Stimulated activated CD8-positive, alpha-beta memory T cell treated with anti-CD3 and anti-CD28 coated beads, Interleukin-4, amount 100 ng/mL, for 1 hour (primary cell): ENCODE data around the gene UBE3C.
"Not testable (repeated sequence)": the region's sequence is repeated elsewhere in the genome, so short reads cannot be mapped to it uniquely, and the experiment has no call there.

ENCODE experiments used
- DNase-seq, 2 donors: peaks; one replicate each; pipeline ENCODE4 v3.0.0-alpha.2; 2020; ENCODE audit warnings: low read depth in 2 of 2, low spot score in 1 of 2

UBE3C gene

DNA sequence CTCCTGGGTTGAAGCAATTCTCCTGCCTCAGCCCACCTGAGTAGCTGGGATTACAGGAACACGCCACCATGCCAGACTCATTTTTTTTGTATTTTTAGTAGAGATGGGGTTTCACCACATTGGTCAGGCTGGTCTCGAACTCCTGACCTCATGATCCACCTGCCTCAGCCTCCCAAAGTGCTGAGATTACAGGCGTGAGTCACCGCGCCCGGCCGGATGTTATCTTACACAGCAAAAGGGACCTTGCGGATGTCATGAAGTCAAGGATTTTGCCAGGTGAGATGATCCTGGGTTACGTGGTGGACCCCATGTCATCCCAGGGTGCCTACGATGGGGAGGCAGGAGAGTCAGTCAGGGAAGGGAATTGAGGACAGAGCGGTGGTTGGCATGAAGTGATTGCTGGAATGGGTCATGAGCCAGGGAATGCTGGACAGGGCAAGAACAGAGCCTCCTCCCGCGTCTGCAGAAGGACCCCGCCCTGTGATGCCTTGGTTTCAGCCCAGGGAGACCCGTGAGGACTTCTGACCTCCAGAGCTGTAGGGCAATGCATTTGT is 8.7 kb upstream of the UBE3C start:
- no peak for DNase-seq

- not testable (repeated sequence) for DNase-seq
These were observed 7.9 kb upstream of the UBE3C start for GRCh38 chr7:157130849-157131248.

DNA sequence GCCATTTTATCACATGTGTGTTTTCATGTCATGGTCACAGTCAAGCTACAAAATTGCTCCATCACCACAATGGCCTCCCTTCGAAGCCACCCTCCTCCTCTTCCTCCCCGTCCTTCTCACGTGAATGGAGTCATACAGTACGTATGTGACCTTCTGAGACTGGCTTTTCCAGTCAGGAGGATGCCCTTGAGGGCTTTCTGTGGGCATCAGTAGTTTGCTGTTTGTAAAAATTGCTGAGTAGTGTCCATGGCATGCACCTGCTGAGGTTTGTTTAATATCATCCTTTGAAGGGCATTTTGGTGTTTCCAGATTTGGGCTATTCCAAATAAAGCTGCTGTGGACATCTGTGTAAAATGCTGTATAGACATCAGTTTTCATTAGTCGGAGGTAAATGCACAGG is 5.9 kb upstream of the UBE3C start:
- no peak for DNase-seq

GRCh38 chr7:157133304-157133703 is 5.4 kb upstream of the UBE3C start:
- DNase-seq, result no peak

DNA sequence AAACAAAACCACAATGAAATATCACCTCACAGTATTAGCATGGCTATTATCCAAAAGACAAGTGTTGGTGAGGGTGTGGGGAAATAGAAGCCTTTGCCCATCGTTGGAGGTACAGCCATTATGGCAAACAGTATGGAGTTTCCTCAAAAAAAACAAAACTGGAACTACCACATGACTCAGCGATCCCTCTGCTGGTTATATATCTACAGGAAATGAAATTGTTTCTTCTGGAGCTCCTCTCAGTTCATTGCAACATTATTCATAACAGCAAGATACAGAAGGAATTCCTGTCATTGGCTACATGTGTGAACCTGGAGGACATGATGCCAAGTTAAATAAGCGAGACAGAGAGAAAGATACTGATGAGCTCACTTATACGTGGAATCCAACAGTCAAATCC is 2.4 kb upstream of the UBE3C start:
- DNase-seq, result no peak

- DNase-seq, result no peak
These were observed 664 bp upstream of the UBE3C start for GRCh38 chr7:157138101-157138423.

- DNase-seq, result peak; percentile 27 to 47
These were observed 534 bp downstream of the UBE3C start for GRCh38 chr7:157139111-157139809.

GRCh38 chr7:157139810-157140510 is 1.2 kb downstream of the UBE3C start:
- no peak for DNase-seq

DNA sequence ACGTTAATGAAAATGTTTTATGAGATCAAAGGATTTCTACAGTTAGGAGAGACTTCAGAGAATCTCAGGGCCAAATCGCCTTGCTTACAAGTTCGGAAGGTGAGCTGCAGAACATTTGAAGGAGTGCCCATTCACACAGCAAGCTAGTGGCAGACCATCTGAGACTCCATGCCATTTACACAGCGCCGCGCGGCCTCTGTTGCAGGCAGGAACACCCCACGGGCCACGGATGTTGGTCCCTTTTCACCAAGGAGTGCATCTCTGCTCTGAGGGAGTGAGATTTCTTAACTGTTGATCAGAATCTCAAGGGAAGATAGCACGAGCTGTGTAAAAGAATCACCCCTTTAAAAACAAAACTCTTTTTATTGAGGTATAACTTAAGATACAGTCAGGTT is 1.8 kb downstream of the UBE3C start:
- no peak for DNase-seq

DNA sequence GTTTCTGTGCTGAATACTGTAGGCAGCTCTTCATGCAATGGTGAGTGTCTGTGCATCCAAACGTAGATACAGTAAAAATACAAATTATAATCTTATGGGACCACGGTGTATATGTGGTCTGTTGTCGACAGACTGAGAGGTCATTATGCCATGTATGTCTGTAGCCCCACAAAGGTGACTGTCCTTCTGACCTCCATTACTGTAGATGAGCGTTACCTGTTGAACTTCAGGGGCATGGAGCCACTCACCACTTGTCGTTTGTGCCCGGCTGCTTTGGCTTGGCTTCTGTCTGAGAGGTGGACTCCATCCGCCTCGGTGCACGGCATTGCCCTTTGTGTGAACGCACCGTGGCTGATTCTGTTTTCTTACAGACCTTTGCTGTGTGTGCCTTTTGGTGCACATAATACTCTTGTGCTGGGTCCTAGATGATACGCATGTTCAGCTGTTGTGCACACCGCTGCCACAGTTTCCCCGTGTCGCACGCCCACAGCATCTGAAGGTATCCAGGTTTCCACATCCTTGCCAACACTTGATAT is 2.9 kb downstream of the UBE3C start:
- no peak for DNase-seq

DNA sequence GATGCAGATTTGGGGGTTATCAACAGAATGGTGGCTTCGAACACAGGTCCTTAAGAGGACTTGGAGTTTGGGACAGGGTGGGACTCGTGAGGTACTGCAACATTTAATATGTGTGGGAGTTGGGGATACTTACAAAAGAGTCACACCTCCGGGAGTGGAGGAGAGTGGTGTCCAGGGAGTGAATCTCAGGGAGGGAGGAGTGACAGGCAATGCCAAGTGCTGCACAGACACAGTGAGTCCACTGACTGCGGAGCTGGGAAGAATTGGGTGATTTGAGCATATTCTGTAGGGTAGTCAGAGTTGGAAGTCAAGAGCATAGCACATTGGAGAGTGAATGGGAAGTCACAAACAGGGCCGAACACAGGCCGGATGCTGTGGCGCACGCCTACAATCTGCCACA is 5.1 kb downstream of the UBE3C start:
- DNase-seq, result no peak

DNA sequence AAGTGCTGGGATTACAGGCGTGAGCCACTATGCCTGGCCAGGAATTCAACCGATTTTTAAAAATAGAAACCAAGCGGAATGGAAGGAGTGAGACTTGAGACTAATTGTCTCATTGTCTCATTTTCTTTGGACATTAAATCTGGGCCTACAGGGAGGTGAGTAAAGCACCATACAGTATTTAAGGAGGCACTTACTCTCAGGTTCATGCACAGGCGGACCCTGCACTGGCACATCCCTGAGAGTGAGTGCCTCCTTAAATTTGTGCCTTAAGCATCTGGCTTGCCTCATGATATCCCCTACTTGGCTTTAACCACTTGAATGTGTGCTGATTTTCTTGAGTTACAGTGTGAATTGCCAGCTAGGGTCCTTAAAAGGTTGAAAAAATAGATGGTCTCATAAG is 10.6 kb downstream of the UBE3C start:
- no peak for DNase-seq

DNA sequence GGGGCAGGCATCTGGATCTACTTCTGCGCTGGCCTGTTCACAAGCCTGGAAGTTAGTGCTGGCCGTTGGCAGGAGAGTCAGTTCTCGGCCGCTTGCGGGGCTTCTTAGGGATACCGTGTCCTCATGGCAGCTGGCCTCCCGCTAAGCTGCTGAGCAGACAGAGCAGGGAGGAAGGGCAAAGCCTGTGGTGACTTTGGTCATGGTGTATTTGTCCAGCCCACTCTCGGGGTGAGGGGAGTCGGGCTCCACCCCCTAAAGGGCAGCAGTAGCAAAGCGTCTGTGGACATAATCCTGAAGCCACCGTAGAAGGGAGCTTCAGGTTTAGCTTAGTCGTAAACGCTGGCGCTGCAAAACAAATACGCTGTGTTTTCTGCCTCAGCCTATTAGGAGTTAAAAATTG is 12.2 kb downstream of the UBE3C start:
- no peak for DNase-seq

DNA sequence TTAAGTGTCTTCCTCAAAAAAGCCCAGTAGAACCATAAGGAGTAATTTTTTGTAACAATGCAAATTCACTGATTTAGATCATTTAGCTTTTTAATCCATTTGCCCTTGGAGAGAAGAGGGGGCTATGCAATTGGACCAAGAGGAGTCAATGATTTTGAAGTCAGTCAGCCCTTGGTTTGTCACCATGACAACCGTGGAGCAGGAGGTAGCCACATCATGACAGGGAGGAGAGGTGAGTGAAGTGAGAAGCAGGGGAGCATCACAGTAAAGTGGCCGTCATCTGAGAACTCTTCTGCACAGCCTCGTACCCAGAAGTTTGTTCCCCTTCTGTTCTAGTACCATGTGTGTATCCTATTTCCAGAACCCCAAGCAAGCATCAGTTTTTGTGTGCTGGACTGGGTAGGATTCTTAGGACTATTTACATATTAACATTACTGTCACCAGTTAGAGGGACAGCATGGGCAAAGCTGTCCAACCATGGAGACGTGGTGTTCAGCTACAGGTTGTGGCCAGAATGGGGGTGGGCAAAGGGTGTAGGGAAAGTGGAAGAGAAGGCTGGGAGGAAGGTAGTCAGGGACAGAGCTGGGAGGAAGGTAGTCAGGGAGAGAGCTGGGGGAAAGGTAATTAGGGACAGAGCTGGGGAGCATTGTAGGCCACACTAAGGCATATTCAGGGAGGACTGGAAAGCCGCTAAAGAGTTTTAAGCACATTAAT is 13.1 kb downstream of the UBE3C start:
- DNase-seq, result no peak

GRCh38 chr7:157152391-157152937 is 13.7 kb downstream of the UBE3C start:
- no peak for DNase-seq

GRCh38 chr7:157153260-157153659 is 14.5 kb downstream of the UBE3C start:
- no peak for DNase-seq

DNA sequence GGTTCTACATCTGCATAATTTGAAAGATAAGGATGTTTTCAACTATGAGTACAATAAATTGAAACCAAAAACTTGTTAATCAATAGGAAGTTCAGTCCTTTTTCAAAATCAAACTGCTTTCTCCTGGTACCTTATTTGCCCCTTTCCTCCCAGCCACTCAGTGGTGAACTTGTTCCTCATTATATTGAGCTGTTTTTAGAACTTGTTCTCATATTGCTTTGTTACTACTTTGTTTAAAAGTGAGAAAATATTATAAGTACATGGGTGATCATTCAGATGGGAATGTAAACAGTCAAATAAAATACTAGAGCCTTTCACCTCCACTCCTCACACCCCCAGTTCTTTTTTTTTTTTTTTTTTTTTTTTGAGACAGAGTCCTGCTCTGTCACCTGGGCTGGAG is 17.2 kb downstream of the UBE3C start:
- no peak for DNase-seq

GRCh38 chr7:157158400-157158799 is 19.7 kb downstream of the UBE3C start:
- DNase-seq, result no peak

DNA sequence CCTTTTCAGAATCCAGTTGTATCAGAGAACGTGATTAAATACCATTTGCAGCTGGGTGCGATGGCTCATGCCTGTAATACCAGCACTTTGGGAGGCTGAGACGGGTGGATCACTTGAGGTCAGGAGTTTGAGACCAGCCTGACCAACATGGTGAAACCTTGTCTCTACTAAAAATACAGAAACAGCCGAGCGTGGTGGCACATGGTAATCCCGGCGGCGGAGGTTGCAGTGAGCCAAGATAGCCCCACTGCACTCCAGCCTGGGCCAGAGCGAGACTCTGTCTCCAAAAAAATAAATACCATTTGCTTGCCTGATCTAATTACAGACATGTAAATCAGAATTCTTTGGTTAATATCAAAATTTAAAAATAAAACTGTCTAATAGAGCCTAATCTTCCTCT is 20.8 kb downstream of the UBE3C start:
- not testable (repeated sequence) for DNase-seq

DNA sequence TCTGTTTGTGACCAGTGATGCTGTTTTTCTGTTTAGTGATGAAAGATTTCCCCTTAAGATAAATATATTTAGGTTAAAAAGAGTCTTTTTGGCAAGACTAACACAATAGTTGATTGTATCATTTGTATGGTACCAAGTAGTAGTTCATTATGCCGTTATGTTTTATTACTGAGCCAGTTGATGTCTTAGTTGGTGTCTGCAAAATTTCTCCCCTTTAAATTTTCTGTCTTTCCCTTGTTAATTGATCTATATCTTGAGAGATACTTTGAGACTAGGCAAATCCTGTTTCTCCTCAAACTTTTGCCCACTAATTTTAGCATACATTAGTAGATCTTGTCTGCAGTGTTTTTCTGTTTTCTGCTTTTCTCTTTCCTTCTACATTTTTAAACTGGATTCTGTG is 21.7 kb downstream of the UBE3C start:
- DNase-seq, result no peak

GRCh38 chr7:157165987-157166386 is 27.3 kb downstream of the UBE3C start:
- no peak for DNase-seq

GRCh38 chr7:157168571-157168970 is 29.8 kb downstream of the UBE3C start:
- DNase-seq, result no peak
